Glutamatergic neuron (in vitro differentiated cells): ENCODE results near the gene UGT1A4. TPM values are rescaled to one million over a fixed set of nuclear protein-coding genes. Genes with fewer than 3 reads are reported as not detected.

Source experiments
- DNase-seq: peaks from one replicate; pipeline ENCODE4 v3.0.0; 2022
- H3K27ac Mint-ChIP-seq: one replicate; pipeline ENCODE4 v1.8.0; 2020; ENCODE audit warnings: mild to moderate bottlenecking, mixed read lengths, inconsistent platforms; ENCODE audit not compliant: unreplicated experiment
- H3K27me3 Mint-ChIP-seq: one replicate; pipeline ENCODE4 v1.8.0; 2020; ENCODE audit warnings: mild to moderate bottlenecking, moderate library complexity, mixed read lengths, inconsistent platforms; ENCODE audit not compliant: unreplicated experiment
- H3K36me3 Mint-ChIP-seq: one replicate; pipeline ENCODE4 v1.8.0; 2020; ENCODE audit warnings: mild to moderate bottlenecking, mixed read lengths, inconsistent platforms; ENCODE audit not compliant: unreplicated experiment
- H3K4me1 Mint-ChIP-seq: one replicate; pipeline ENCODE4 v1.8.0; 2020; ENCODE audit warnings: mild to moderate bottlenecking, low read depth, mixed read lengths, inconsistent platforms; ENCODE audit not compliant: unreplicated experiment
- H3K4me3 Mint-ChIP-seq: one replicate; pipeline ENCODE4 v1.8.0; 2020; ENCODE audit warnings: mild to moderate bottlenecking, mixed read lengths, inconsistent platforms; ENCODE audit not compliant: unreplicated experiment
- H3K9me3 Mint-ChIP-seq: one replicate; pipeline ENCODE4 v1.8.0; 2020; ENCODE audit warnings: mild to moderate bottlenecking, moderate library complexity, mixed read lengths, inconsistent platforms; ENCODE audit not compliant: unreplicated experiment
- total RNA-seq: library from RNA; stranded (reverse); fragmentation: NEBNext Ultra II Directional; extraction: Animal tissue kit (Norgen Biotek cat#: 25700); gene quantifications from one replicate; pipeline ENCODE4 v1.2.1, GENCODE V29; 2021; ENCODE audit not compliant: unreplicated experiment
- TF ChIP-seq, protein P1 (sequence below): fragments of 200-600 bp; sonication (generic); IDR thresholded peaks from one replicate; pipeline ENCODE4 v1.5.0; 2021; ENCODE audit not compliant: partially characterized antibody, unreplicated experiment

UGT1A4 gene
- total RNA-seq, 1 donor from 2014 or later: not detected

DNA sequence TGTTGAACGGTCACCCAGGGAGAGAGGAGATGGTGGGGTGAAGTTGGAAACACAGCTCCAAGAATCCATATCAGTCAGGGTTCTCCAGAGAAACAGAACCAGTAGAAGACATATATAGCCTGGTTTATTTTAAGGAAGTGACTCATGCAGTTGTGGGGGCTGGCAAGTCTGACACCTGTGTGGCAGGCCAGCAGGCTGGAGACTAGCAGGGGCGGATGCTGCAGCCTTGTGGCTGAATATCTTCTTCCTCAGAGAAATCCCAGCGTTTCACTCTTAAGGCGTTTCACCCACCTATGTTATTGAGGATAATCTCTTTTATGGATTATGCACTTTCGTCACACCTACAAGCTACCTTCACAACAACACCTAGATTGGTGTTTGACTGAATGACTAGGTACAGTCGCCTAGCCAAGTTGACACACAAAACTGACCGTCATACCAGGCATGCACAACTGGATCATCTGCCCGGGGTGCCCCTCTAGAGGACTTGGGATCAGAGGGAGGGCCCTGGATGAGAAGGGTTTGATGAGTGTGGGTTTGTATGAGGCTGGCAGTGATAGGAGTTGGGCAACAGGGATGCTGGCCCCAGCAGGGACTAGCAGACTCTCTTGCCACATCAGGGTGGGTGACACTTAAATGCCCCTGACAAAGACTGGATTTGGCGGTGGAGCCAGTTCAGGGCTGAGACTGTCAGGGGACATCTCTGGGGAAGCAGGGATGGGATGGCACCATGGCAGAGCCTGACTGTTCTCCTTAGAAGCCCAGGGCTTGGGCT is 83.0 kb downstream of the UGT1A4 start:
- Mint-ChIP-seq H3K27me3 (peaks cover 4% of the 10 kb centered on the region), H3K27ac (no peak overlapping the region), H3K4me1 (peaks cover 3% of the 10 kb centered on the region), H3K4me3 (no peak overlapping the region), H3K36me3 (no peaks in the 10 kb centered on the region), H3K9me3 (peaks cover 4% of the 10 kb centered on the region)
- TF ChIP-seq, protein P1, sequence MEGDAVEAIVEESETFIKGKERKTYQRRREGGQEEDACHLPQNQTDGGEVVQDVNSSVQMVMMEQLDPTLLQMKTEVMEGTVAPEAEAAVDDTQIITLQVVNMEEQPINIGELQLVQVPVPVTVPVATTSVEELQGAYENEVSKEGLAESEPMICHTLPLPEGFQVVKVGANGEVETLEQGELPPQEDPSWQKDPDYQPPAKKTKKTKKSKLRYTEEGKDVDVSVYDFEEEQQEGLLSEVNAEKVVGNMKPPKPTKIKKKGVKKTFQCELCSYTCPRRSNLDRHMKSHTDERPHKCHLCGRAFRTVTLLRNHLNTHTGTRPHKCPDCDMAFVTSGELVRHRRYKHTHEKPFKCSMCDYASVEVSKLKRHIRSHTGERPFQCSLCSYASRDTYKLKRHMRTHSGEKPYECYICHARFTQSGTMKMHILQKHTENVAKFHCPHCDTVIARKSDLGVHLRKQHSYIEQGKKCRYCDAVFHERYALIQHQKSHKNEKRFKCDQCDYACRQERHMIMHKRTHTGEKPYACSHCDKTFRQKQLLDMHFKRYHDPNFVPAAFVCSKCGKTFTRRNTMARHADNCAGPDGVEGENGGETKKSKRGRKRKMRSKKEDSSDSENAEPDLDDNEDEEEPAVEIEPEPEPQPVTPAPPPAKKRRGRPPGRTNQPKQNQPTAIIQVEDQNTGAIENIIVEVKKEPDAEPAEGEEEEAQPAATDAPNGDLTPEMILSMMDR: no peak
- no peak for DNase-seq

DNA sequence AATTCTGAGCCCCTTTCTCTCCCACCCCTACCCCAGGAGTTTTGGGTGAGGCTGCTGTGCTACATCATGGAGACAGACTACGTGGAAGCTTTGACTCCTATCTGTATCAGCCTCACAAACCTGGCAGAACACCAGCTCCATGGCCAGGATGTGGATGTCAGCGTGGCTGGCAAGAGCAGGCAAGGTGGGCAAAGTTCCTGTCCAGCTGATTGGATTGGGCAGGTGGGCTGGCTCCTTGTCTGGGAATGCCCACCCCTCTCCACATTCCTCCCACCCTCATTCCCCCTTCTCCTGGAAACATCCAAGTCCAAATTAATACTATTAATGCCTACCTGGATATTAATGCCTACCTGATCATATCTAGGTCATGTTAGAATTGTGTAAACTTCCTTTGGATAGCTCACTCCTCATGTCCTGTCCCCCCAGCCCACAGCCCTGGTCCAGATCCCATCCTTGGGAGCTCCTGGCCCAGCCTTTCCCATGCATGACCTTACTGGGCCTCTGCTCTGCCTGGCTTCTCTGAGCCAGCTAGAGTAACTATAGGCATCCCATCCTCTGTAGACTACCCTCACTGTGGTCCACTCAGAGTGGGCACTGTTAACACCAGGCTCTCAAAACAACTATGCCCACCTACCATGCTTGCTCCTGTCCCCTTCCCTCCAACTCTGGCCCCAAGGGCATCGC is 83.7 kb downstream of the UGT1A4 start:
- H3K4me1 Mint-ChIP-seq: peaks cover 3% of the 10 kb centered on the region
- H3K27me3 Mint-ChIP-seq: peaks cover 4% of the 10 kb centered on the region
- no peak for DNase-seq
- H3K27ac Mint-ChIP-seq: no peak overlapping the region
- H3K36me3 Mint-ChIP-seq: no peaks in the 10 kb centered on the region
- peaks cover 4% of the 10 kb centered on the region for H3K9me3 Mint-ChIP-seq
- TF ChIP-seq, protein P1: no peak
- no peak overlapping the region for H3K4me3 Mint-ChIP-seq

DNA sequence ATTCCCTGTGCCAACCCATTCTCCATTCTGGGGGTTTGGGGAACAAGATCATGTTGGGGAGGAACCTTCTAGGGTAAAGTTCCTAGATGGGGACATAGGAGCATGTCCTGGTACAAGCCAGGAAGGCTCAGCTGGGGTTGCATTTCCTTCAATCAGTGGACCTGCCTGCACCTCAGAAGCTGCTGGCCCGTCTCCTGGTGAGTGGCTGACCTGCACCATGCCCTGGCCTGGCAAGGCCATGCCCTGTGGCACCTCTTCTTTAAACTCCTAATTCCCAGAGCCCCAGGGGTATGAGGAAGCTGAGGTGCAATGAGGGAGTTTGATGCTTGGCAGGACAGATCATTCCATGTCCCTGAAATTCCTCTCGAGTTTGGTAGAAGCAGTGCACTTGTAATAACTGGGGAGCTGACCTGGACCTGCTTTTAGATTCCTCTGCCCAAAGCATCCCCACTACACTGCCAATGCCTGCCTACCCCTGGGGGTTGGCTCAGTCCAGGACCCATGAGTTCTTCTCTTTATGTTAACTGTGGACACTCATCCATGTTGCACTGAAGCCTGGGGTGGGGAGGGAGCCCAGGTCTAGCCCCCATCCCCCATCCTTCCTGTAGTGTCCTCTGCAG is 84.9 kb downstream of the UGT1A4 start:
- no peak for DNase-seq
- Mint-ChIP-seq H3K27ac (no peak overlapping the region), H3K4me3 (no peak overlapping the region), H3K36me3 (no peaks in the 10 kb centered on the region), H3K27me3 (peaks cover 4% of the 10 kb centered on the region), H3K9me3 (peaks cover 2% of the 10 kb centered on the region), H3K4me1 (peaks cover 3% of the 10 kb centered on the region)
- TF ChIP-seq, protein P1: no peak

DNA sequence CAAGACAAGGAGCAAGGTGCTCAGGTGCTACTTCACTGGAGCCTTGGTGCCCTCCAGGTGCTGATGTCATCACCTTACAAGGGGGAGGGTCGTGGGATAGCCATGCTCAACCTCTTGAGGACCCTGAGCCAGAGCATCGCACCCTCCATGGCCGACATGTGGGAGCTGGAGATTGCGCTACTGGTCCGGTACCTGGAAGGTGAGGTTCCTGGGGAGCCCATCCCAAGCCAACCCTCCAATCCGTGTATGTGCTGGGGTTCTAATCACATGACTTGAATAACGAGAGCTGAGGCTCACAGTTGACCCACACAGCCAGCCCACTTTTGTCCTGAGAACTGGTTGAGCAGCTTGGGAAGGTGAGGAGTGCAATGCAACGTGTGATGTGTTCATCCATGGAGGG is 85.5 kb downstream of the UGT1A4 start:
- TF ChIP-seq, protein P1: no peak
- peaks cover 2% of the 10 kb centered on the region for H3K9me3 Mint-ChIP-seq
- H3K4me1 Mint-ChIP-seq: peaks cover 2% of the 10 kb centered on the region
- H3K27ac Mint-ChIP-seq: no peak overlapping the region
- no peak overlapping the region for H3K4me3 Mint-ChIP-seq
- H3K27me3 Mint-ChIP-seq: peaks cover 4% of the 10 kb centered on the region
- no peak for DNase-seq
- H3K36me3 Mint-ChIP-seq: no peaks in the 10 kb centered on the region
